Natural killer cell (primary cell): Measurements from ENCODE around the gene ZFP92. TPM values are rescaled to one million over a fixed set of nuclear protein-coding genes. Genes with fewer than 3 reads are reported as not detected.
"Not testable (repeated sequence)": the region's sequence is repeated elsewhere in the genome, so short reads cannot be mapped to it uniquely, and the experiment has no call there.

Experiments
- ATAC-seq, 3 donors: fragments of 150-1000 bp in 2 of 3; fragments of 200-7000 bp in 1 of 3; cut with Tn5 transposase; 1 replicate in 1 of 3; 2 replicates in 2 of 3; pipeline ENCODE4 v1.10.0; 2021; ENCODE audit warnings: mild to moderate bottlenecking in 2 of 3, moderate library complexity in 2 of 3
- DNase-seq, 2 donors: peaks; one replicate each; pipeline versions ENCODE4 v3.0.0 to v3.0.0-alpha.2; 2013 to 2021; ENCODE audit warnings: mixed read lengths in 1 of 2
- H3K27ac ChIP-seq: one replicate; pipeline ENCODE4 v1.5.1; 2013; ENCODE audit warnings: mild to moderate bottlenecking, low read length
- H3K27me3 ChIP-seq: one replicate; pipeline ENCODE4 v1.6.1; 2013; ENCODE audit warnings: low read length; ENCODE audit not compliant: control insufficient read depth, insufficient read depth
- H3K36me3 ChIP-seq: one replicate; pipeline ENCODE4 v1.6.1; 2013; ENCODE audit warnings: low read length; ENCODE audit not compliant: control insufficient read depth, insufficient read depth
- H3K4me1 ChIP-seq: one replicate; pipeline ENCODE4 v1.6.1; 2013; ENCODE audit warnings: low read length; ENCODE audit not compliant: control insufficient read depth, insufficient read depth
- H3K4me3 ChIP-seq: one replicate; pipeline ENCODE4 v1.5.1; 2013; ENCODE audit warnings: low read length
- H3K9me3 ChIP-seq: one replicate; pipeline ENCODE4 v1.6.1; 2013; ENCODE audit warnings: low read length; ENCODE audit not compliant: control insufficient read depth, insufficient read depth
- H3K27ac Mint-ChIP-seq, 2 donors: one replicate each; pipeline ENCODE4 v1.8.0; 2022; ENCODE audit warnings: mild to moderate bottlenecking in 2 of 2, mixed read lengths in 2 of 2, moderate library complexity in 1 of 2
- H3K27me3 Mint-ChIP-seq, 2 donors: one replicate each; pipeline ENCODE4 v1.8.0; 2022; ENCODE audit warnings: low read depth in 2 of 2, mixed read lengths in 2 of 2
- H3K36me3 Mint-ChIP-seq: one replicate; pipeline ENCODE4 v1.8.0; 2022; ENCODE audit warnings: mixed read lengths
- H3K4me1 Mint-ChIP-seq, 2 donors: one replicate each; pipeline ENCODE4 v1.8.0; 2022; ENCODE audit warnings: mixed read lengths in 2 of 2
- H3K4me3 Mint-ChIP-seq: one replicate; pipeline ENCODE4 v1.8.0; 2022; ENCODE audit warnings: mild to moderate bottlenecking, moderate library complexity, mixed read lengths
- H3K9me3 Mint-ChIP-seq, 2 donors: one replicate each; pipeline ENCODE4 v1.8.0; 2022; ENCODE audit warnings: mixed read lengths in 2 of 2
- WGBS: methylation state at CpG from one replicate; pipeline ENCODE4 v1.1.7; 2013; ENCODE audit warnings: missing lambda C conversion rate; ENCODE audit not compliant: insufficient coverage; 5-methylcytosine and 5-hydroxymethylcytosine counted together
- intact Hi-C: fragments of 100-400 bp; cut with micrococcal nuclease; formaldehyde crosslinking; loops from one replicate; pipeline ENCODE4 v1.14.2; 2022
- total RNA-seq, 4 donors: library from RNA; stranded (reverse); fragments of 120-200 nt in 1 of 4; gene quantifications; one replicate each; pipeline versions ENCODE4 v1.2.3 to v1.2.4, GENCODE V29; 2013 to 2022
- TF ChIP-seq, protein P1 (sequence below): fragments of 200-600 bp; IDR thresholded peaks from one replicate; pipeline ENCODE4 v1.8.0; 2022; ENCODE audit warnings: antibody characterized with exemption

ZFP92 gene
- total RNA-seq, 3 donors from 2014 or later (not counting 1 experiment from before 2014, with no cell fraction given): 1.6 to 3.3 (median 2.9) TPM

DNA sequence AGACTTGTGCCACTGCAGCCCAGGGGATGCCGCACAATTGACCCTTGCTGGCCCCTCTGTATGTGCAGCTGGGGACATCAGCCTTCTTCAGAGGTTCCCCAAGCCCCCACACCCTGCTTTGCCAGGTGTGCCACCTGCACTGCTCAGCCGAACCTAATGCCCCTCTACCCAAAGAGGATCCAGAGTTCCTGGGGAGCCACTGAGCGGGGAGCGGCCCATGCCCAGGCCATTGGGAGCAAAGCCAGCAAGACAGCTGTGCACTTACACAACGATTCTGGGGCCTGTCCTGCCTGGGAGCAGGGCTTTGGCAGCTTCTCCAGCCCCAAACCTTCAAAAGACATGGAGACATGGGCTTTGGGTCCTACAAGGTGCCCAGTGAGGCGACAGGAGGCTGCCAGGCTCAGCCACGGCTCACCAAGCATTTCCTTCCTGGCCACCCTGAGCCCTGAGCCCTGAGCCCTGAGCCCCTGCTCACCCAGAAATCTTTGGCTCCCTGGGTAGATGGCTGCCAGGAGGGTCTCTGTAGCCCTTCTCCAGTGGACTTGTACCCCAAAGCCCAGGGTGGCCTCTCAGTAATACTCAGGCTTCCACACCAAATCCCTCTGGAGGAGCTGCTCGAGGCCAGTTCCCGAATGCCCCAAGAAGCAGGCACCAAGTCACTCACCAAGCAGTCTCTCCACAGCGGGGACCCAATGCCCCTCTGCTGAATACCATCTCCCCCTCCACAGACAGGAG lies 23.1 kb upstream of the ZFP92 start:
- intact Hi-C loops: no loop called here

DNA sequence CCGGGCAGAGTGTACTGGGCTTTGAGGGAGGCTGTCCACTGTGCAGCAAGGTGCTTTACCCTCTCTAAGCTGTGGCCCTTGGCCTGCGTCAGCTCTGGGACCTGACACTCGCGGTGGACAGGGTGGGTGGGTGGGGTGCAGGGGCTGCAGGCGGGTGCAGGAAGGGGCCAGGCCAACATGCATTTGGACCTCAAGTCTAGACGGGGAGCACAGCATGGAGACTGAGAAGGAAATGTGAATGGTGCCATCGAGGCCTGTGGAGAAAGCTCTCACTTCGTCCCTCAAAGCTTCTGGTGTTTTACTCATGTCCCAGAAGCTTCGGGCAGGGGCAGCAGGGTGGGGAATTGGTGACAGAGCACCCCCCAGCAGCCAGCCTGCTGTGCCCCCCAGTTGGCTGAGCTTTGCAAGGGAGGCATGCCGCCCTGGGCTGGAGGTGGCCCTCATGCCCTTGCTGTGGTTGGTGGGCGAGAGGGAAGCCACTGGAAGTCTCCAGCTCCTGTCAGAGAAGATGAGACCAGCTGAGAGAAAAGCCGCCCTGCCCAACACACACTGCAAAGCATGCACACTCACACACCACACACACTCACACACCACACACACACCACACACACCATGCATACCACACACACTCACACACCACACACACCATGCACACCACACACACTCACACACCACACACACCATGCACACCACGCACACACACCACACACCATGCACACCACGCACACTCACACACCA lies 22.4 kb upstream of the ZFP92 start:
- ATAC-seq (no peak), DNase-seq (no peak)
- no peaks in the 10 kb centered on the region for H3K27me3 Mint-ChIP-seq
- Histone ChIP-seq H3K27me3 (no peaks in the 10 kb centered on the region), H3K36me3 (no peaks in the 10 kb centered on the region), H3K4me1 (no peaks in the 10 kb centered on the region), H3K9me3 (no peaks in the 10 kb centered on the region), H3K4me3 (no peak overlapping the region), H3K27ac (no peak overlapping the region)
- H3K36me3 Mint-ChIP-seq: no peaks in the 10 kb centered on the region
- H3K9me3 Mint-ChIP-seq: no peaks in the 10 kb centered on the region
- no peak overlapping the region for H3K27ac Mint-ChIP-seq
- intact Hi-C loops: no loop called here
- TF ChIP-seq, protein P1, sequence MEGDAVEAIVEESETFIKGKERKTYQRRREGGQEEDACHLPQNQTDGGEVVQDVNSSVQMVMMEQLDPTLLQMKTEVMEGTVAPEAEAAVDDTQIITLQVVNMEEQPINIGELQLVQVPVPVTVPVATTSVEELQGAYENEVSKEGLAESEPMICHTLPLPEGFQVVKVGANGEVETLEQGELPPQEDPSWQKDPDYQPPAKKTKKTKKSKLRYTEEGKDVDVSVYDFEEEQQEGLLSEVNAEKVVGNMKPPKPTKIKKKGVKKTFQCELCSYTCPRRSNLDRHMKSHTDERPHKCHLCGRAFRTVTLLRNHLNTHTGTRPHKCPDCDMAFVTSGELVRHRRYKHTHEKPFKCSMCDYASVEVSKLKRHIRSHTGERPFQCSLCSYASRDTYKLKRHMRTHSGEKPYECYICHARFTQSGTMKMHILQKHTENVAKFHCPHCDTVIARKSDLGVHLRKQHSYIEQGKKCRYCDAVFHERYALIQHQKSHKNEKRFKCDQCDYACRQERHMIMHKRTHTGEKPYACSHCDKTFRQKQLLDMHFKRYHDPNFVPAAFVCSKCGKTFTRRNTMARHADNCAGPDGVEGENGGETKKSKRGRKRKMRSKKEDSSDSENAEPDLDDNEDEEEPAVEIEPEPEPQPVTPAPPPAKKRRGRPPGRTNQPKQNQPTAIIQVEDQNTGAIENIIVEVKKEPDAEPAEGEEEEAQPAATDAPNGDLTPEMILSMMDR: no peak
- 90% methylated on average over 13 of the region's 14 CpGs for WGBS
- H3K4me1 Mint-ChIP-seq: no peaks in the 10 kb centered on the region
- no peak overlapping the region for H3K4me3 Mint-ChIP-seq

More for the DNA sequence above, 23.1 kb upstream of the ZFP92 start:
- TF ChIP-seq, protein P1: no peak
- Histone ChIP-seq H3K36me3 (no peaks in the 10 kb centered on the region), H3K4me3 (no peak overlapping the region), H3K27ac (no peak overlapping the region), H3K27me3 (no peaks in the 10 kb centered on the region), H3K4me1 (no peaks in the 10 kb centered on the region), H3K9me3 (no peaks in the 10 kb centered on the region)
- DNase-seq (no peak), ATAC-seq (no peak)
- Mint-ChIP-seq H3K36me3 (no peaks in the 10 kb centered on the region), H3K4me3 (no peak overlapping the region), H3K9me3 (no peaks in the 10 kb centered on the region), H3K27me3 (no peaks in the 10 kb centered on the region), H3K27ac (no peak overlapping the region), H3K4me1 (no peaks in the 10 kb centered on the region)
- WGBS: 89% methylated on average over 10 of the region's 10 CpGs

DNA sequence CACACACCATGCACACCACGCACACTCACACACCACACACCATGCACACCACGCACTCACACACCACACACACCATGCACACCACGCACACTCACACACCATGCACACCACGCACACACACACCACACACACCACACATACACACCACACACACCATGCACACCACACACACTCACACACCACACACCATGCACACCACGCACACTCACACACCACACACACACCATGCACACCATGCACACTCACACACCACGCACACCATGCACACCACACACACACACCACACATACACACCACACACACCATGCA lies 21.9 kb upstream of the ZFP92 start:
- H3K4me1 ChIP-seq, intact Hi-C loops, H3K4me1 Mint-ChIP-seq, H3K27ac ChIP-seq, H3K36me3 Mint-ChIP-seq, H3K4me3 ChIP-seq, H3K9me3 Mint-ChIP-seq, ATAC-seq, DNase-seq, H3K9me3 ChIP-seq, H3K4me3 Mint-ChIP-seq, H3K27ac Mint-ChIP-seq, H3K27me3 Mint-ChIP-seq, H3K36me3 ChIP-seq, H3K27me3 ChIP-seq: not testable (repeated sequence)
- 94% methylated on average over 5 of the region's 6 CpGs for WGBS

- 93% methylated on average over 16 of the region's 16 CpGs for WGBS
- intact Hi-C loops: no loop called here
- H3K27ac Mint-ChIP-seq: no peak overlapping the region
- no peak for DNase-seq
- H3K4me1 ChIP-seq: no peaks in the 10 kb centered on the region
- no peak overlapping the region for H3K27ac ChIP-seq
- H3K27me3 ChIP-seq: no peaks in the 10 kb centered on the region
- no peak for ATAC-seq
- H3K9me3 ChIP-seq: no peaks in the 10 kb centered on the region
- peaks cover 0 to 5% of the 10 kb centered on the region in 2 donors for H3K4me1 Mint-ChIP-seq
- no peak overlapping the region for H3K4me3 Mint-ChIP-seq
- no peaks in the 10 kb centered on the region for H3K36me3 Mint-ChIP-seq
- no peaks in the 10 kb centered on the region for H3K9me3 Mint-ChIP-seq
- no peaks in the 10 kb centered on the region for H3K36me3 ChIP-seq
- H3K27me3 Mint-ChIP-seq: no peaks in the 10 kb centered on the region
- H3K4me3 ChIP-seq: no peak overlapping the region
- TF ChIP-seq, protein P1: no peak
Observed at GRCh38 chrX:153392642-153393321, 18.5 kb upstream of the ZFP92 start.
